ENCODE data around the gene C16orf92.
A peak's percentile ranks its signal among the peaks of the same experiment; 100 is the strongest.

The C16orf92 gene

GRCh38 chr16:30063278-30063892 lies 40.4 kb downstream of the C16orf92 start:
- no peak for DNase-seq (ENCODE audit: low read depth)

GRCh38 chr16:30063893-30064728 lies 41.1 kb downstream of the C16orf92 start:
- DNase-seq (ENCODE audit: low read depth), result no peak

GRCh38 chr16:30064729-30065101 lies 41.7 kb downstream of the C16orf92 start:
- no peak for DNase-seq (ENCODE audit: low read depth)

- DNase-seq (ENCODE audit: low read depth), result peak; percentile 98
Measured at GRCh38 chr16:30065102-30065942, 42.3 kb downstream of the C16orf92 start, which contains the start of gene ALDOA. ALDOA (plus strand) TSS chr16:30065760; CDS start chr16:30066898, 1,138 bp downstream.

- no peak for DNase-seq (ENCODE audit: low read depth)
Measured at GRCh38 chr16:30065943-30066760, 43.2 kb downstream of the C16orf92 start.

GRCh38 chr16:30066761-30067583 lies 44.0 kb downstream of the C16orf92 start:
- no peak for DNase-seq (ENCODE audit: low read depth)

GRCh38 chr16:30067584-30067916 lies 44.6 kb downstream of the C16orf92 start:
- no peak for DNase-seq (ENCODE audit: low read depth)

- DNase-seq (ENCODE audit: low read depth), result no peak
Measured at GRCh38 chr16:30068333-30068732, 45.3 kb downstream of the C16orf92 start.

GRCh38 chr16:30068750-30069610 lies 46.0 kb downstream of the C16orf92 start:
- DNase-seq (ENCODE audit: low read depth), result no peak

GRCh38 chr16:30069611-30070462 lies 46.8 kb downstream of the C16orf92 start:
- no peak for DNase-seq (ENCODE audit: low read depth)

- no peak for DNase-seq (ENCODE audit: low read depth)
Measured at GRCh38 chr16:30070490-30070889, 47.5 kb downstream of the C16orf92 start.
